H54 (cell line): Measurements from ENCODE around the gene SHOC2.
A peak's percentile ranks its signal among the peaks of the same experiment; 100 is the strongest.
"Not testable (repeated sequence)": the region's sequence is repeated elsewhere in the genome, so short reads cannot be mapped to it uniquely, and the experiment has no call there.

Source experiments
- DNase-seq: peaks from one replicate; pipeline ENCODE4 v3.0.0; 2011; ENCODE audit warnings: low spot score, mixed read lengths; ENCODE audit not compliant: insufficient read length
- FAIRE-seq: peaks from 3 replicates; lab custom pipeline; 2011; peaks lifted over from hg19 to GRCh38; lab: Jason Lieb, UNC
- POLR2A ChIP-seq: IDR thresholded peaks from 2 replicates; pipeline ENCODE4 v1.6.1; 2011; ENCODE audit warnings: low read depth, mild to moderate bottlenecking, low read length

Gene SHOC2

GRCh38 chr10:110887560-110887959 lies 31.8 kb upstream of the SHOC2 start:
- TF ChIP-seq POLR2A, result no peak
- no peak for FAIRE-seq
- no peak for DNase-seq

- FAIRE-seq (no peak), DNase-seq (no peak)
- TF ChIP-seq POLR2A, result no peak
Observed at GRCh38 chr10:110892602-110893288, 26.7 kb upstream of the SHOC2 start.

GRCh38 chr10:110893559-110894179 lies 25.7 kb upstream of the SHOC2 start:
- FAIRE-seq (peak; percentile 88), DNase-seq (no peak)

GRCh38 chr10:110897184-110897583 lies 22.2 kb upstream of the SHOC2 start:
- no peak for TF ChIP-seq POLR2A
- FAIRE-seq (no peak), DNase-seq (no peak)

More at GRCh38 chr10:110893559-110894179, 25.7 kb upstream of the SHOC2 start:
- TF ChIP-seq POLR2A, result no peak

- no peak for TF ChIP-seq POLR2A
- DNase-seq, result no peak
- peak; percentile 30 for FAIRE-seq
Observed at GRCh38 chr10:110898391-110898790, 21.0 kb upstream of the SHOC2 start.

- TF ChIP-seq POLR2A, result no peak
- DNase-seq, result no peak
- no peak for FAIRE-seq
Observed at GRCh38 chr10:110900983-110901382, 18.4 kb upstream of the SHOC2 start.

- no peak for TF ChIP-seq POLR2A
- peak; percentile 78 for FAIRE-seq
- DNase-seq, result no peak
Observed at GRCh38 chr10:110901954-110902819, 17.2 kb upstream of the SHOC2 start.

- no peak for DNase-seq
- peak; percentile 80 for FAIRE-seq
Observed at GRCh38 chr10:110903280-110904278, 15.8 kb upstream of the SHOC2 start.

GRCh38 chr10:110910138-110910537 lies 9.3 kb upstream of the SHOC2 start:
- FAIRE-seq (no peak), DNase-seq (no peak)
- TF ChIP-seq POLR2A, result no peak

More at GRCh38 chr10:110903280-110904278, 15.8 kb upstream of the SHOC2 start:
- no peak for TF ChIP-seq POLR2A

GRCh38 chr10:110912374-110912773 lies 7.0 kb upstream of the SHOC2 start:
- FAIRE-seq (peak; percentile 83), DNase-seq (no peak)
- no peak for TF ChIP-seq POLR2A

- TF ChIP-seq POLR2A, result no peak
- DNase-seq (no peak), FAIRE-seq (no peak)
Observed at GRCh38 chr10:110914431-110914830, 5.0 kb upstream of the SHOC2 start.

- FAIRE-seq, result no peak
- no peak for TF ChIP-seq POLR2A
Observed at GRCh38 chr10:110915035-110915434, 4.4 kb upstream of the SHOC2 start.

GRCh38 chr10:110915600-110915999 lies 3.8 kb upstream of the SHOC2 start:
- not testable (repeated sequence) for DNase-seq, FAIRE-seq

More at GRCh38 chr10:110915035-110915434, 4.4 kb upstream of the SHOC2 start:
- no peak for DNase-seq
